Measurements from ENCODE around the gene PTPRN. TPM values are rescaled to one million over a fixed set of nuclear protein-coding genes. Genes with fewer than 3 reads are reported as not detected.
"Not testable (repeated sequence)": the region's sequence is repeated elsewhere in the genome, so short reads cannot be mapped to it uniquely, and the experiment has no call there.

The PTPRN gene
- total and polyA plus RNA-seq, 4 donors, result 0.39 TPM; not detected in 3

GRCh38 chr2:219323434-219323833 lies 14.2 kb upstream of the PTPRN start:
- no peaks in the 10 kb centered on the region for H3K4me1 ChIP-seq (ENCODE audit: control insufficient read depth in 1 of 2, insufficient read depth in 2 of 2, low read length in 2 of 2)
- 66 to 68% methylated on average over 4 of the region's 4 CpGs for WGBS, 2 donors
- no peak for DNase-seq
- ATAC-seq (ENCODE audit: low FRiP score), result no peak
- no peak overlapping the region for H3K27ac ChIP-seq (ENCODE audit: low read depth in 1 of 2, low read length in 2 of 2)
- intact Hi-C loops (cut with DNase I), result no loop called here
- no peaks in the 10 kb centered on the region for H3K9me3 ChIP-seq (ENCODE audit: control insufficient read depth, low read length)
- H3K36me3 ChIP-seq (ENCODE audit: control insufficient read depth in 1 of 2, insufficient read depth in 2 of 2, low read length in 1 of 2), result no peaks in the 10 kb centered on the region
- no peaks in the 10 kb centered on the region for H3K27me3 ChIP-seq (ENCODE audit: control insufficient read depth in 1 of 2, insufficient read depth in 2 of 2, low read length in 1 of 2)
- no peak overlapping the region for H3K4me3 ChIP-seq (ENCODE audit: low read length in 2 of 2)

- H3K9me3 ChIP-seq (ENCODE audit: control insufficient read depth, low read length), result peaks cover 2% of the 10 kb centered on the region
- WGBS, 2 donors, result 85 to 89% methylated on average over 16 of the region's 16 CpGs
- no peaks in the 10 kb centered on the region for H3K4me1 ChIP-seq (ENCODE audit: control insufficient read depth in 1 of 2, insufficient read depth in 2 of 2, low read length in 2 of 2)
- H3K4me3 ChIP-seq (ENCODE audit: low read length in 2 of 2), result no peak overlapping the region
- ATAC-seq (ENCODE audit: low FRiP score) (no peak), DNase-seq (no peak)
- intact Hi-C loops (cut with DNase I), result no loop called here
- H3K27me3 ChIP-seq (ENCODE audit: control insufficient read depth in 1 of 2, insufficient read depth in 2 of 2, low read length in 1 of 2), result no peaks in the 10 kb centered on the region
- H3K36me3 ChIP-seq (ENCODE audit: control insufficient read depth in 1 of 2, insufficient read depth in 2 of 2, low read length in 1 of 2), result no peaks in the 10 kb centered on the region
- H3K27ac ChIP-seq (ENCODE audit: low read depth in 1 of 2, low read length in 2 of 2), result no peak overlapping the region
Measured at GRCh38 chr2:219314804-219315468, 5.7 kb upstream of the PTPRN start.

DNA sequence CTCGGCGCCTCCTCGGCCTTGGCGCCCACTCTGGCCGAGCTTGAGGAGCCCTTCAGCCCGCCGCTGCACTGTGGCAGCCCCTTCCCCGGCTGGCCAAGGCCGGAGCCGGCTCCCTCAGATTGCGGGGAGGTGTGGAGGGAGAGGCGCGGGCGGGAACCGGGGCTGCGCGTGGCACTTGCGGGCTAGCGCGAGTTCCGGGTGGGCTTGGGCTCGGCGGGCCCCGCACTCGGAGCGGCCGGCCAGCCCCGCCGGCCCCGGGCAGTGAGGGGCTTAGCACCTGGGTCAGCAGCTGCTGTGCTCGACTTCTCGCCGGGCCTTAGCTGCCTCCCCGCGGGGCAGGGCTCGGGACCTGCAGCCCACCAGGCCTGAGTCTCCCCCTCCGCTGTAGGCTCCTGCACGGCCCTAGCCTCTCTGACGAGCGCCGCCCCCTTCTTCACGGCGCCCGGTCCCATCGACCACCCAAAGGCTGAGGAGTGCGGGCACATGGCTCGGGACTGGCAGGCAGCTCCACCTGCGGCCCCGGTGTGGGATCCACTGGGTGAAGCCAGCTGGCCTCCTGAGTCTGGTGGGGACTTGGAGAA lies 3.6 kb upstream of the PTPRN start:
- H3K27me3 ChIP-seq (ENCODE audit: control insufficient read depth in 1 of 2, insufficient read depth in 2 of 2, low read length in 1 of 2); H3K9me3 ChIP-seq (ENCODE audit: control insufficient read depth, low read length); intact Hi-C loops (cut with DNase I); H3K4me3 ChIP-seq (ENCODE audit: low read length in 2 of 2); DNase-seq; H3K4me1 ChIP-seq (ENCODE audit: control insufficient read depth in 1 of 2, insufficient read depth in 2 of 2, low read length in 2 of 2); H3K36me3 ChIP-seq (ENCODE audit: control insufficient read depth in 1 of 2, insufficient read depth in 2 of 2, low read length in 1 of 2); H3K27ac ChIP-seq (ENCODE audit: low read depth in 1 of 2, low read length in 2 of 2); ATAC-seq (ENCODE audit: low FRiP score): not testable (repeated sequence)
- 92% methylated on average over 45 to 49 of the region's 49 CpGs for WGBS, 2 donors

- Histone ChIP-seq H3K4me3 (ENCODE audit: low read length in 2 of 2) (no peak overlapping the region), H3K27ac (ENCODE audit: low read depth in 1 of 2, low read length in 2 of 2) (no peak overlapping the region), H3K27me3 (ENCODE audit: control insufficient read depth in 1 of 2, insufficient read depth in 2 of 2, low read length in 1 of 2) (no peaks in the 10 kb centered on the region), H3K36me3 (ENCODE audit: control insufficient read depth in 1 of 2, insufficient read depth in 2 of 2, low read length in 1 of 2) (no peaks in the 10 kb centered on the region), H3K4me1 (ENCODE audit: control insufficient read depth in 1 of 2, insufficient read depth in 2 of 2, low read length in 2 of 2) (no peaks in the 10 kb centered on the region), H3K9me3 (ENCODE audit: control insufficient read depth, low read length) (peaks cover 2% of the 10 kb centered on the region)
- DNase-seq (peak in 1 of 2 donors; percentile 91), ATAC-seq (ENCODE audit: low FRiP score) (peak; percentile 80)
- intact Hi-C loops (cut with DNase I), result loop anchor here (5.0 to 10.0 kb wide), 2 partner anchors 254 to 256 kb away; no protein-coding TSS in a partner anchor
- 3 to 4% methylated on average over 40 to 45 of the region's 45 CpGs for WGBS, 2 donors
Measured at GRCh38 chr2:219308142-219309101, 779 bp downstream of the PTPRN start.

DNA sequence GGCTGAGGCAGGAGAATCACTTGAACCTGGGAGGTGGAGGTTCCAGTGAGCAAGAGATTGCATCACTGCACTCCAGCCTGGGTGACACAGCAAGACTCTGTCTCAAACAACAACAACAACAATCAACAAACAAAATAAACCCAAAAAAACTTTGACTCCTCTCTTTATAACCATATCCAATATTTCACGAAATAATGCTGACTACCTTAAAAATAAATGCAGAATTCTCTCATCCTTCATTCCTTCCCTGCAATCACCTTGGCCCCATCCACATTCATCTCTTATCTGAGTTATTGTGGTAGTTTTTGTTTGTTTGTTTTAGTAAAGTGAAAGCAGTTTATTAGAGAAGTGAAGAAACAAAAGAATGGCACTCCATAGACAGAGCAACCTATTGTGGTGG lies 3.2 kb downstream of the PTPRN start:
- DNase-seq, result no peak
- no peak overlapping the region for H3K4me3 ChIP-seq (ENCODE audit: low read length in 2 of 2)
- H3K36me3 ChIP-seq (ENCODE audit: control insufficient read depth in 1 of 2, insufficient read depth in 2 of 2, low read length in 1 of 2), result no peaks in the 10 kb centered on the region
- H3K4me1 ChIP-seq (ENCODE audit: control insufficient read depth in 1 of 2, insufficient read depth in 2 of 2, low read length in 2 of 2), result no peaks in the 10 kb centered on the region
- ATAC-seq (ENCODE audit: low FRiP score), result no peak
- 75 to 77% methylated on average over 1 of the region's 1 CpG for WGBS, 2 donors
- no peaks in the 10 kb centered on the region for H3K27me3 ChIP-seq (ENCODE audit: control insufficient read depth in 1 of 2, insufficient read depth in 2 of 2, low read length in 1 of 2)
- intact Hi-C loops (cut with DNase I), result loop anchor here (5.0 to 10.0 kb wide), 2 partner anchors 251 to 254 kb away; no protein-coding TSS in a partner anchor
- peaks cover 2% of the 10 kb centered on the region for H3K9me3 ChIP-seq (ENCODE audit: control insufficient read depth, low read length)
- no peak overlapping the region for H3K27ac ChIP-seq (ENCODE audit: low read depth in 1 of 2, low read length in 2 of 2)

- no peak for ATAC-seq (ENCODE audit: low FRiP score)
- intact Hi-C loops (cut with DNase I), result loop anchor here in 1 of 2 donors (10.0 kb wide), 1 partner anchor 249 kb away; no protein-coding TSS in a partner anchor
- 54 to 56% methylated on average over 2 of the region's 2 CpGs for WGBS, 2 donors
Measured at GRCh38 chr2:219304223-219304622, 5.0 kb downstream of the PTPRN start.

GRCh38 chr2:219302412-219302968 lies 6.7 kb downstream of the PTPRN start:
- Histone ChIP-seq H3K36me3 (ENCODE audit: control insufficient read depth in 1 of 2, insufficient read depth in 2 of 2, low read length in 1 of 2) (no peaks in the 10 kb centered on the region), H3K27me3 (ENCODE audit: control insufficient read depth in 1 of 2, insufficient read depth in 2 of 2, low read length in 1 of 2) (no peaks in the 10 kb centered on the region), H3K4me3 (ENCODE audit: low read length in 2 of 2) (no peak overlapping the region), H3K4me1 (ENCODE audit: control insufficient read depth in 1 of 2, insufficient read depth in 2 of 2, low read length in 2 of 2) (no peaks in the 10 kb centered on the region), H3K9me3 (ENCODE audit: control insufficient read depth, low read length) (no peaks in the 10 kb centered on the region), H3K27ac (ENCODE audit: low read depth in 1 of 2, low read length in 2 of 2) (no peak overlapping the region)
- no peak for ATAC-seq (ENCODE audit: low FRiP score)
- intact Hi-C loops (cut with DNase I), result loop anchor here in 1 of 2 donors (10.0 kb wide), 1 partner anchor 248 kb away; no protein-coding TSS in a partner anchor
- DNase-seq, result no peak
- WGBS, 2 donors, result 73 to 80% methylated on average over 11 of the region's 11 CpGs

More at GRCh38 chr2:219304223-219304622, 5.0 kb downstream of the PTPRN start:
- H3K27me3 ChIP-seq (ENCODE audit: control insufficient read depth in 1 of 2, insufficient read depth in 2 of 2, low read length in 1 of 2), result no peaks in the 10 kb centered on the region
- no peaks in the 10 kb centered on the region for H3K4me1 ChIP-seq (ENCODE audit: control insufficient read depth in 1 of 2, insufficient read depth in 2 of 2, low read length in 2 of 2)
- H3K4me3 ChIP-seq (ENCODE audit: low read length in 2 of 2), result no peak overlapping the region
- no peak overlapping the region for H3K27ac ChIP-seq (ENCODE audit: low read depth in 1 of 2, low read length in 2 of 2)
- no peaks in the 10 kb centered on the region for H3K9me3 ChIP-seq (ENCODE audit: control insufficient read depth, low read length)
- no peak for DNase-seq
- no peaks in the 10 kb centered on the region for H3K36me3 ChIP-seq (ENCODE audit: control insufficient read depth in 1 of 2, insufficient read depth in 2 of 2, low read length in 1 of 2)

- no peak overlapping the region for H3K27ac ChIP-seq (ENCODE audit: low read depth in 1 of 2, low read length in 2 of 2)
Measured at GRCh38 chr2:219300022-219300421, 9.2 kb downstream of the PTPRN start.

More at GRCh38 chr2:219300022-219300421, 9.2 kb downstream of the PTPRN start:
- Histone ChIP-seq H3K4me1 (ENCODE audit: control insufficient read depth in 1 of 2, insufficient read depth in 2 of 2, low read length in 2 of 2) (no peaks in the 10 kb centered on the region), H3K4me3 (ENCODE audit: low read length in 2 of 2) (no peak overlapping the region), H3K27me3 (ENCODE audit: control insufficient read depth in 1 of 2, insufficient read depth in 2 of 2, low read length in 1 of 2) (no peaks in the 10 kb centered on the region), H3K36me3 (ENCODE audit: control insufficient read depth in 1 of 2, insufficient read depth in 2 of 2, low read length in 1 of 2) (no peaks in the 10 kb centered on the region), H3K9me3 (ENCODE audit: control insufficient read depth, low read length) (no peaks in the 10 kb centered on the region)
- no peak for DNase-seq
- WGBS, 2 donors, result 71 to 72% methylated on average over 5 of the region's 5 CpGs
- ATAC-seq (ENCODE audit: low FRiP score), result no peak
- intact Hi-C loops (cut with DNase I), result loop anchor here in 1 of 2 donors (10.0 kb wide), 1 partner anchor 245 kb away; no protein-coding TSS in a partner anchor
